DMS53 treated with DMSO at 0.1 percent for 48 hours (cell line): ENCODE measurements around the gene HAL.

Experiments used
- DNase-seq: peaks from one replicate; lab custom pipeline; 2025; ENCODE audit not compliant: unreplicated experiment; lab: John Stamatoyannopoulos, UW

The HAL gene

GRCh38 chr12:96014943-96015599 lies 18.9 kb upstream of the HAL start:
- DNase-seq, result no peak

GRCh38 chr12:96007729-96008128 lies 11.6 kb upstream of the HAL start:
- DNase-seq, result no peak

- no peak for DNase-seq
Observed at GRCh38 chr12:96006727-96007126, 10.6 kb upstream of the HAL start.

- no peak for DNase-seq
Observed at GRCh38 chr12:96000858-96001257, 4.7 kb upstream of the HAL start.

- DNase-seq, result no peak
Observed at GRCh38 chr12:95999484-95999883, 3.3 kb upstream of the HAL start.

- DNase-seq, result peak; percentile 91
Observed at GRCh38 chr12:95998611-95999286, 2.6 kb upstream of the HAL start.

GRCh38 chr12:95997911-95998510 lies 1.9 kb upstream of the HAL start:
- peak; percentile 29 for DNase-seq

GRCh38 chr12:95997276-95997675 lies 1.1 kb upstream of the HAL start:
- DNase-seq, result no peak

- peak; percentile 11 for DNase-seq
Observed at GRCh38 chr12:95995238-95996031, 709 bp downstream of the HAL start.

GRCh38 chr12:95994476-95994875 lies 1.7 kb downstream of the HAL start:
- no peak for DNase-seq

- no peak for DNase-seq
Observed at GRCh38 chr12:95993907-95994306, 2.2 kb downstream of the HAL start.

- no peak for DNase-seq
Observed at GRCh38 chr12:95990136-95990535, 6.0 kb downstream of the HAL start.

- no peak for DNase-seq
Observed at GRCh38 chr12:95989504-95990123, 6.5 kb downstream of the HAL start.

- DNase-seq, result no peak
Observed at GRCh38 chr12:95988506-95989275, 7.5 kb downstream of the HAL start.

GRCh38 chr12:95986635-95987570 lies 9.2 kb downstream of the HAL start:
- no peak for DNase-seq

- DNase-seq, result no peak
Observed at GRCh38 chr12:95984682-95985081, 11.5 kb downstream of the HAL start.

- DNase-seq, result no peak
Observed at GRCh38 chr12:95982602-95983001, 13.5 kb downstream of the HAL start.

GRCh38 chr12:95980437-95980836 lies 15.7 kb downstream of the HAL start:
- DNase-seq, result no peak

GRCh38 chr12:95978774-95979173 lies 17.4 kb downstream of the HAL start:
- DNase-seq, result no peak
